ENCODE measurements around the gene NCAPG2. TPM values are rescaled to one million over a fixed set of nuclear protein-coding genes. Genes with fewer than 3 reads are reported as not detected.

NCAPG2 gene, protein sequence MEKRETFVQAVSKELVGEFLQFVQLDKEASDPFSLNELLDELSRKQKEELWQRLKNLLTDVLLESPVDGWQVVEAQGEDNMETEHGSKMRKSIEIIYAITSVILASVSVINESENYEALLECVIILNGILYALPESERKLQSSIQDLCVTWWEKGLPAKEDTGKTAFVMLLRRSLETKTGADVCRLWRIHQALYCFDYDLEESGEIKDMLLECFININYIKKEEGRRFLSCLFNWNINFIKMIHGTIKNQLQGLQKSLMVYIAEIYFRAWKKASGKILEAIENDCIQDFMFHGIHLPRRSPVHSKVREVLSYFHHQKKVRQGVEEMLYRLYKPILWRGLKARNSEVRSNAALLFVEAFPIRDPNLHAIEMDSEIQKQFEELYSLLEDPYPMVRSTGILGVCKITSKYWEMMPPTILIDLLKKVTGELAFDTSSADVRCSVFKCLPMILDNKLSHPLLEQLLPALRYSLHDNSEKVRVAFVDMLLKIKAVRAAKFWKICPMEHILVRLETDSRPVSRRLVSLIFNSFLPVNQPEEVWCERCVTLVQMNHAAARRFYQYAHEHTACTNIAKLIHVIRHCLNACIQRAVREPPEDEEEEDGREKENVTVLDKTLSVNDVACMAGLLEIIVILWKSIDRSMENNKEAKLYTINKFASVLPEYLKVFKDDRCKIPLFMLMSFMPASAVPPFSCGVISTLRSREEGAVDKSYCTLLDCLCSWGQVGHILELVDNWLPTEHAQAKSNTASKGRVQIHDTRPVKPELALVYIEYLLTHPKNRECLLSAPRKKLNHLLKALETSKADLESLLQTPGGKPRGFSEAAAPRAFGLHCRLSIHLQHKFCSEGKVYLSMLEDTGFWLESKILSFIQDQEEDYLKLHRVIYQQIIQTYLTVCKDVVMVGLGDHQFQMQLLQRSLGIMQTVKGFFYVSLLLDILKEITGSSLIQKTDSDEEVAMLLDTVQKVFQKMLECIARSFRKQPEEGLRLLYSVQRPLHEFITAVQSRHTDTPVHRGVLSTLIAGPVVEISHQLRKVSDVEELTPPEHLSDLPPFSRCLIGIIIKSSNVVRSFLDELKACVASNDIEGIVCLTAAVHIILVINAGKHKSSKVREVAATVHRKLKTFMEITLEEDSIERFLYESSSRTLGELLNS
- total RNA-seq (2014; rRNA removed; shearing (Covaris generic)) = 41.1 and 50.9 TPM in 2 replicates

DNA sequence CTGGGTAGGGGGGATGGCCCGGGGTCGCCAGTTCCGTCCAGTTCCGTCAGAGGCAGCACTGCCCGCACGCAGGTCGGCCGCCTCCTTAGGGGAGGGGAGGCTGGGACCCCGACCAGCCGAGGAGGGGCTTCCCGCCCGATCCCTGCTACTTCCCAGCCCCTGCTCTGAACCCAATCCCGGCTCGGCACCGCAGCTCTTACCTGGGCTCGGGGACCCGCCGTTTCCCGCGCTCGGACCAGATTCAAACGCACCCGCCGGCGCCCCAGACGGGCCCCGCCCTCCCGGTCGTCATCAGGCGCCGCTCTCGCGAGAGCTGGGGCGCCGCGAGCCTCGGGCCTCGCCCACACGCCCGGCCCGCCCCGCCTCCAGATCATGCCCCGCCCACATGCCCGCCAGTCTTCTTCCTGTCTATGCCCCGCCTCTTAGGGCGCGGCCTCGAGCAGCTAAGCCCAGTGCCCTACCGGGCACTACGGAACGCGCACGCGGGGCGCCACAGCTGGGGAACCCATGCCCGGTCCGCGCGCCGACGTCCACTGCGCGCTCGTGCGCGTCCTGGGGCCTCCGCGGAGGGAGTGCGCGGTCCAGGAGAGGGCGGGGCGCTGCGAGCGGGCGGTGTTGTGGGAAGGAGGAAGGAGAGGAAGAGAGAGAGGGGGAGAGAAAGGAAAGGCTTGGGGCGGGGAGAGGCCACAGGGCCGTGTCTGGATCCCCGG lies at the start of gene NCAPG2:
Gene NCAPG2 (minus strand): TSS at position 281 of the 710 bp plus-strand sequence. CDS start 2,905 bp downstream, outside the sequence.
- H3K4me3 ChIP-seq (ENCODE audit: insufficient read depth, low read depth, low read length) = peak within 1 kb of the TSS; percentile 99
- H3K27me3 ChIP-seq (ENCODE audit: control insufficient read depth, insufficient read depth, low read length) = no peaks in the 10 kb centered on the region
- H3K36me3 ChIP-seq (replicated peaks; ENCODE audit: control insufficient read depth, insufficient read depth, low read length) = peaks cover 6% of the 10 kb centered on the region
- DNase-seq = peak; percentile 97

DNA sequence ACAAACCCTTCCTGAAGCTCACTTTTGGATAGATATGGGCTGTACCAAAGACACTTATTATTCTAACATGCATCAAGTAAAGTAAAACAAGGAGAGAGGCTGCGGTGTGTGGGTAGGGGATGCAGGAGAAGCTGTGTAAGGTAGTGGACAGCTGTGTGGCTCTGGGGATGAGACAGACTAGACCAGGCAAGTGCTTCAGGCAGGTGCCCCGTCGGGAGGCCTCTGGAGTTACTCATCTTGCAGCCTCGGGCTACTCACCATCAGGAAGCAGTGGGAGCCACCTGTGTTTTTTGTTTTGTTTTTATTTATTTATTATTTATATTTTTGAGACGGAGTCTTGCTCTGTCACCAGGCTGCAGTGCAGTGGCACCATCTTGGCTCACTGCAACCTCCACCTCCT lies 49.3 kb upstream of the NCAPG2 start:
- no peaks in the 10 kb centered on the region for H3K27me3 ChIP-seq (ENCODE audit: control insufficient read depth, insufficient read depth, low read length)
- peaks cover 1% of the 10 kb centered on the region; the same call in 1 of the 2 replicates for H3K36me3 ChIP-seq (replicated peaks; ENCODE audit: control insufficient read depth, insufficient read depth, low read length)
- H3K4me3 ChIP-seq (ENCODE audit: insufficient read depth, low read depth, low read length) = no peak overlapping the region
- no peak for DNase-seq

DNA sequence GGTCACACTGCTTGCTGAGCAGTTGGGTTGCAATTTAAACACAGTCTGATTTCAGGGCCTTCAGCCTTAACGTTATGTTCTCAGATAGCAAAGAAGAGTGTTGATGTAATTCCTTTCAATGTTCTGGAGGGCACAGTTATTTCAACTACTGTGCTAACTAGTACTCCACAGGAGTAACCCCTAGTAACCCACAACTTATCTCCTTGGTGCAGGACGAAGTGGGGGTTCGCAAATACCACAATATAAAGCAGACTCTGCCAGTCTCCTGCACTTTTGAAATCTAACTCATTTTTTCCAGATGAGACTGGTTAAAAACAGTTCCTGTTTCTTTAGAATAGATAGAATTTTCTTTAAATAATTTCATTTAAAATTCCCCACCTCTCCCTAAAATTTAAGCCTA lies 47.1 kb upstream of the NCAPG2 start:
- no peak overlapping the region for H3K4me3 ChIP-seq (ENCODE audit: insufficient read depth, low read depth, low read length)
- no peak for DNase-seq
- no peaks in the 10 kb centered on the region; the same call in 1 of the 2 replicates for H3K36me3 ChIP-seq (replicated peaks; ENCODE audit: control insufficient read depth, insufficient read depth, low read length)
- H3K27me3 ChIP-seq (ENCODE audit: control insufficient read depth, insufficient read depth, low read length) = no peaks in the 10 kb centered on the region

DNA sequence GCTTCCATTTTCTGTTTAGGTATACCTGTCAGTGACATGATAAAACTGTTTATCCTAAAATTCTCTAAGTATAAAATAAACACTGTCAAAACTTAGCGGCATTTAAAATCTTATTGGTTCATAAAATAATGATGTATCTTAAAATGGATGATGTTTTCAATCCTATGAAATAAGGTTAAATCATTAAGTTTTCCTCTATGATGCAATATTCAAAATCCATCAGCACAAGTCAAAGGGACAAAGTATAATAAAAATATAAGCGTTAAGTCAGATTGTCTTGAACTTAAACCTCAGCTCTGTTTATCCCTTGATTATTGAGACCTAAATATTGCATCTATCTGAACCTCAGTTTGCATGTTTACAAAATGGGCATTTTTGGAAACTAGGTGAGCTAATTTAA lies 46.6 kb upstream of the NCAPG2 start:
- Histone ChIP-seq H3K27me3 (ENCODE audit: control insufficient read depth, insufficient read depth, low read length) (no peaks in the 10 kb centered on the region), H3K4me3 (ENCODE audit: insufficient read depth, low read depth, low read length) (no peak overlapping the region), H3K36me3 (replicated peaks; ENCODE audit: control insufficient read depth, insufficient read depth, low read length) (peaks cover under 1% of the 10 kb centered on the region; the same call in 1 of the 2 replicates)
- DNase-seq = no peak

DNA sequence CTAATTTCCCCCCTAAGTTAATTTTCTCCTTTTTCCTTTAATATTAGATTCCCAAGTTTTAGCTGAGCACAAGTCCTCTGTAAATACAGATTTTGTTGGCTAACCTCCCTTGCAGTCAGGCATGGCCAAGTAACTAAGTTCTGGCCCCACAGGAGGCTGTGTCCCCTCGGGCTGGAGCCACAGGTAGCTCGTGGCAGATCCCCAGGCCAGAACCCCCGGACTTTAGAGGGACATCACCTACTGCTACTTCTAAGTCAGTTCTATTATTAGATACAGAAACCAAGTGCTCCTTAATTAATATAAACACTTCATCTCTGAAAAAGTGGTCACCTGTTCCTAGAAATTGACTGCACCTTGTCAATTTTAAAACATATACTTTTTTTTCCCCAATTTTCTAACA lies 46.1 kb upstream of the NCAPG2 start:
- DNase-seq = no peak
- Histone ChIP-seq H3K4me3 (ENCODE audit: insufficient read depth, low read depth, low read length) (no peak overlapping the region), H3K27me3 (ENCODE audit: control insufficient read depth, insufficient read depth, low read length) (no peaks in the 10 kb centered on the region), H3K36me3 (replicated peaks; ENCODE audit: control insufficient read depth, insufficient read depth, low read length) (peaks cover 1% of the 10 kb centered on the region; the same call in 1 of the 2 replicates)

DNA sequence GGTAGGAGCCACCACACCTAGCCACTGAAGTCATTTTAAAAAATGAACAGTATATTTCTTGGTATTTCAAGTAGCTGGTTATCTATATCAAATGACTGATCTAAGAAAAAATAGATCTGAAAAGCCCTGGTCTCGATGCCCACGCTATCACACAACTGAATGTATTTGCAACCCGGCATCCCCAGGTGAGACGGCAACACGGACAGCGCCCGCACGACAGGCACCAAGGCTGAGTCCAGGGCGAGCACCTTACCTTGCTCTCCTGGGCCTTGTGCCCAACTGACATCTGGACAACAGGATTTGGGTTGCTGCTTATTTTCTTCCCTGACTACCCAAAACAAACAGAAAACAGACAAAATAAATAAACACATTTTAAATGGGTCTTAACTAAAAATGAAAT lies 44.8 kb upstream of the NCAPG2 start:
- peaks cover 1% of the 10 kb centered on the region; the same call in 1 of the 2 replicates for H3K36me3 ChIP-seq (replicated peaks; ENCODE audit: control insufficient read depth, insufficient read depth, low read length)
- no peak overlapping the region for H3K4me3 ChIP-seq (ENCODE audit: insufficient read depth, low read depth, low read length)
- no peaks in the 10 kb centered on the region for H3K27me3 ChIP-seq (ENCODE audit: control insufficient read depth, insufficient read depth, low read length)
- DNase-seq = no peak

DNA sequence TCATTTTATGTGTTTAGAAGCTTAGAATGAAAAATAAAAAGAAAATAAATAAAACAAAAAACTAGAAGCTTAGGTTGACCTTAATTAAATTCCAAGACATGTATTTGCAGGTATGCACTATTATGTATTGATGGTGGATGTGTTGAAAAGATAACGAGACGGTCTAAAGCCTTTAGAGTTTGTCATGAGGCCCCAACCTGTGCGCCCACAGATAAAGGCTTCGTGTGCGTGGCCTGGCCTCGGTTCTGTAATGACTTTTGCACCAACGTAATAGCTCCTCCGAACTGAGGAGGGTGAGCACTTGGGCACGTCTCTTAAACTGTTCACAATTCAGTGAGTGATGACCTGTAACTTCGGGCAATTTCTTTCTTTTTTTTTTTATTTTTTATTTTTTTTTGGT lies 43.7 kb upstream of the NCAPG2 start:
- H3K4me3 ChIP-seq (ENCODE audit: insufficient read depth, low read depth, low read length) = no peak overlapping the region
- peaks cover 1% of the 10 kb centered on the region; the same call in 1 of the 2 replicates for H3K36me3 ChIP-seq (replicated peaks; ENCODE audit: control insufficient read depth, insufficient read depth, low read length)
- no peak for DNase-seq
- H3K27me3 ChIP-seq (ENCODE audit: control insufficient read depth, insufficient read depth, low read length) = no peaks in the 10 kb centered on the region

DNA sequence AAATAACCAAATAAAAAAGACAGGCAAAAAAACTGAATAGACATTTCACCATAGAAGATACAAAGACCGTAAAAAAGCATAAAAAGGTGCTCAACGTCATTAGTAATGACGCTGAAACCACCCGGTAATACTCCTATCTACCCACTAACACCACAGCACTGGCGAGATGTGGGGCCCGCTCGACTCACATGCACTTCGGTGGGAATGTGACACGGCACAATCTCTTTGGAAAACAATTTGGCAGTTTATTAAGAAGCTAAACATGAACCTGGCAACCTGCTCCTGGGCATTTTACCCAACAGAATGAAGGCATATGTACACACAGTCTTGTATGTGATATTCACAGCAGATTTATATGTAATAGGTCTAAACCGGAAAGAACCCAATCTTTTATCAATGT lies 42.8 kb upstream of the NCAPG2 start:
- Histone ChIP-seq H3K27me3 (ENCODE audit: control insufficient read depth, insufficient read depth, low read length) (no peaks in the 10 kb centered on the region), H3K36me3 (replicated peaks; ENCODE audit: control insufficient read depth, insufficient read depth, low read length) (peaks cover 1% of the 10 kb centered on the region), H3K4me3 (ENCODE audit: insufficient read depth, low read depth, low read length) (no peak overlapping the region)
- DNase-seq = no peak

DNA sequence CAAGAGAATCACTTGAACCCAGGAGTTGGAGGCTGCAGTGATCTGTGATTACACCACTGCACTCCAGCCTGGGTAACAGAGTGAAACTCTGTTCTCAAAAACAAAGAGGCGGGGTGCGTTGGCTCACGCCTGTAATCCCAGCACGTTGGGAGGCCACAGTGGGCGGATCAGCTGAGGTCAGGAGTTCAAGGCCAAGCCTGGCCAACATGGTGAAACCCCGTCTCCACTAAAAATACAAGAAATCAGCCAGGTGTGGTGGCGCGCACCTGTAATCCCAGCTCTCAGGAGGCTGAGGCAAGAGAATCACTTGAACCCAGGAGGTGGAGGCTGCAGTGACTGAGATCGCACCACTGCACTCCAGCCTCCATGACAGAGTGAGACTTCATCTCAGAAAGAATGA lies 42.4 kb upstream of the NCAPG2 start:
- Histone ChIP-seq H3K4me3 (ENCODE audit: insufficient read depth, low read depth, low read length) (no peak overlapping the region), H3K36me3 (replicated peaks; ENCODE audit: control insufficient read depth, insufficient read depth, low read length) (peaks cover 1% of the 10 kb centered on the region), H3K27me3 (ENCODE audit: control insufficient read depth, insufficient read depth, low read length) (no peaks in the 10 kb centered on the region)
- DNase-seq = no peak

DNA sequence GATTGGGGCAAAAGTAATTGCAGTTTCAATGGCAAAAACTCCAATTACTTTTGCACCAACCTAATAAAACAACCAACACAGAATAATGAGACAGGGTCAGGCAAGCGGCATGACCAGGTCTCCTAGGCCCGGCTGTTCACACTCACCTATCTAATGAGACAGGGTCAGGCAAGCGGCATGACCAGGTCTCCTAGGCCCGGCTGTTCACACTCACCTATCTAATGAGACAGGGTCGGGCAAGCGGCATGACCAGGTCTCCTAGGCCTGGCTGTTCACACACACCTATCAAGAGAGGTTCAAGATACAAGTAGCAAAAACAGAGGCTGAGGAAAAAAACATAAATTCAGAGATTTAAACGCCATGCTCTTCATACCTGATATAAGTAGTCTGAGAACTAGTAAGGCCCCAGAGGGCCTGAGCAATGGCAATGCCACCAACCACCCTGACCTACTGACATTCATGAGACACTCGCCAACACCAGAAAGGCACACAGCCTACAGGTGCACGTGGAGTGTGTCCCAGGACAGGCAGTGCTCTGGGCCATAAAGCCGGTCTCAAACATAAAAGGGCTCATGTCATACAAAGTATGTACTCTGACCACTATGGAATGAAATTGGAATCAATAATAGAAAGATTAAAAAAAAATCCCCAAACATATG lies 40.6 kb upstream of the NCAPG2 start:
- peaks cover 8% of the 10 kb centered on the region for H3K36me3 ChIP-seq (replicated peaks; ENCODE audit: control insufficient read depth, insufficient read depth, low read length)

DNA sequence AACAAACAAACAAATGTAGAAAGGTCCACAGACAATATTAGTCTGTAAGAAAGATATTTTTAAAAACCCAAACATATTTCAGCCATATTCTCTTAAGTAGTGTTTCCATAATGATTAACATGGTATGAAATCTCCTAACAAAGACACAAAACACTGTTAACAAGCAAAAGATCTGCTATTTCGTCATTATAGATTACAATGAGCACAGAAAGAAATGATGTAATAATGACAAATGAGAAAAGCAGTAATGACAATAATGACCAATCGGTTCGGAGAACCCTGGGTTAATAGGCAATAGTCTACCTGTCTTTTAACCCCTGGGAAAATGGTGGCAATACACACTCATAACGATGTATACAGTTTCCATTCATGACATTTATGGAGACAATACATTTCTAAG lies 39.5 kb upstream of the NCAPG2 start:
- Histone ChIP-seq H3K4me3 (ENCODE audit: insufficient read depth, low read depth, low read length) (no peak overlapping the region), H3K36me3 (replicated peaks; ENCODE audit: control insufficient read depth, insufficient read depth, low read length) (peaks cover 11% of the 10 kb centered on the region), H3K27me3 (ENCODE audit: control insufficient read depth, insufficient read depth, low read length) (no peaks in the 10 kb centered on the region)
- DNase-seq = no peak

More for the DNA sequence above, 40.6 kb upstream of the NCAPG2 start:
- no peak for DNase-seq
- no peaks in the 10 kb centered on the region for H3K27me3 ChIP-seq (ENCODE audit: control insufficient read depth, insufficient read depth, low read length)
- H3K4me3 ChIP-seq (ENCODE audit: insufficient read depth, low read depth, low read length) = no peak overlapping the region

DNA sequence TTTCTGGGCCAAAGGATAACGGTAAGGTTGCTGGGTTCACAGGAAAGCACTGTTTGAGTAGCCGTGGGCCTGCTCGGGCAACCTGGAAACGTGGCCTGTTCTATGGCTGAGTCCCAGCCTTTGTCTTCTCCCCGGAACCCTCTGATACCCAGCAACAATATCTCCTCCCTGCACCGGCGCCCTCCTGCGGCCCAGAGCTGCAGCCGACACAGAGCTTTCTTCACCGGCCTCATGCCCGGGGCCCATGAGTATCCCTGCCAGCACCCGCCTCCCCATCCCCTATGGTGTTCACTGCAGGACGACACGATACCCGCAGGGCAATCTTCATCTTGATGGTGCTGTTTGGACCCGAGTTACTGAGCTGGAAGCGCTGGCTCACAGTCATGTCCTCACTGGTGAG lies 38.6 kb upstream of the NCAPG2 start:
- H3K27me3 ChIP-seq (ENCODE audit: control insufficient read depth, insufficient read depth, low read length) = no peaks in the 10 kb centered on the region
- no peak overlapping the region for H3K4me3 ChIP-seq (ENCODE audit: insufficient read depth, low read depth, low read length)
- peak; percentile 71 for DNase-seq
- peaks cover 13% of the 10 kb centered on the region for H3K36me3 ChIP-seq (replicated peaks; ENCODE audit: control insufficient read depth, insufficient read depth, low read length)

DNA sequence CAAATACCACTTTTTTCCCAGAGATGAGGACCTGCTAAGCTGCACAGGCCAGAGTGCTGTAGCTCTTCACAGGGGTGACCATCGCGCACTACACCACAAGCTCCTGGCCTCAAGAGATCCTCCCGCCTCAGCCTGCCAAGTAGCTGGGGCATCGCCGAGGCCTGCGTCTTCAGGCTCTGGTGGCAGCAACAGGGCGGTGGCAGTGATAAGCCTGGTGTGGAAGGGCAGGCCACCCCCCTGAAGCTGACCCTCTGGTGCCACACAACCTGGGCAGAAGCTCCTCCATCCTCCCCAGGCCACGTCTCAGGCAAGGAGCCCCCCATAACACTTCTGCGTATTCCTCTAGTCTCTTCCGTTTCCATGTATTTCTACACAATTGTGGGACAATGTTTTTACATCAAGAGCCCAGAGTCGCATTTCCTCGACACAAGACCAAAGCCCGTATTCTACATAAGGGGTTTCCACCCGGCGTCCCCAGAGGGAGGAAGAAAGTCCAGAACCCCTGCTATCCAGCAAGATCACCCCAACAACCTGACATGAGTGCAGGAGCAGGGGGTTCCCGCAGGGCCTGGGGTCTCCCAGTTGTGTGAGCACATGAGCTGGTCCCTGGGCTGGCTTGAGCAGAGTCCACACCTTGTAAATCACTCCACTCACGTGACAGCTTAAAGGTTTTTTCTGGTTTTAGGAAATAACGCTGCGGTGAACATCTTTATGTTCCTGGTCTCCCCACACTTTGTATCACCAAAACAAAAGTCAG lies 37.6 kb upstream of the NCAPG2 start:
- no peak overlapping the region for H3K4me3 ChIP-seq (ENCODE audit: insufficient read depth, low read depth, low read length)
- H3K27me3 ChIP-seq (ENCODE audit: control insufficient read depth, insufficient read depth, low read length) = no peaks in the 10 kb centered on the region
- peaks cover 14% of the 10 kb centered on the region for H3K36me3 ChIP-seq (replicated peaks; ENCODE audit: control insufficient read depth, insufficient read depth, low read length)
- DNase-seq = no peak
